KMS-11 (cell line): ENCODE data around the gene TNN.
A peak's percentile ranks its signal among the peaks of the same experiment; 100 is the strongest.

Experiments
- H2AFZ ChIP-seq: fragments of 200-600 bp; sonication (generic); 2 replicates; pipeline ENCODE4 v1.6.1; 2016; ENCODE audit warnings: antibody characterized with exemption, mixed run types, low read depth
- H3K27ac ChIP-seq: fragments of 200-600 bp; sonication (generic); 2 replicates; pipeline ENCODE4 v1.6.1; 2016; ENCODE audit warnings: mild to moderate bottlenecking, mixed run types
- H3K27me3 ChIP-seq: fragments of 200-600 bp; sonication (generic); 2 replicates; pipeline ENCODE4 v1.6.1; 2017; ENCODE audit warnings: mild to moderate bottlenecking, low read depth, mixed run types, moderate library complexity; ENCODE audit not compliant: insufficient read depth
- H3K36me3 ChIP-seq: fragments of 200-600 bp; sonication (generic); 2 replicates; pipeline ENCODE4 v1.6.1; 2017; ENCODE audit warnings: mild to moderate bottlenecking, mixed run types; ENCODE audit not compliant: insufficient read depth
- H3K4me1 ChIP-seq: fragments of 200-600 bp; sonication (generic); 2 replicates; pipeline ENCODE4 v1.6.1; 2016; ENCODE audit warnings: mild to moderate bottlenecking, low read depth, mixed run types; ENCODE audit not compliant: poor library complexity, severe bottlenecking
- H3K4me2 ChIP-seq: fragments of 200-600 bp; sonication (generic); 2 replicates; pipeline ENCODE4 v1.7.0; 2016; ENCODE audit warnings: mild to moderate bottlenecking, mixed run types
- H3K4me3 ChIP-seq: fragments of 200-600 bp; sonication (generic); IDR thresholded peaks from 2 replicates; pipeline ENCODE4 v1.6.1; 2017; ENCODE audit warnings: low read depth, low read length, mixed read lengths; ENCODE audit not compliant: insufficient read depth
- H3K79me2 ChIP-seq: fragments of 200-600 bp; sonication (generic); 2 replicates; pipeline ENCODE4 v1.6.1; 2016; ENCODE audit warnings: low read depth, mixed run types; ENCODE audit not compliant: insufficient read depth
- H3K9ac ChIP-seq: fragments of 200-600 bp; sonication (generic); 2 replicates; pipeline ENCODE4 v1.6.1; 2016; ENCODE audit warnings: mild to moderate bottlenecking, mixed run types
- H4K20me1 ChIP-seq: fragments of 200-600 bp; sonication (generic); 2 replicates; pipeline ENCODE4 v1.6.1; 2016; ENCODE audit warnings: mild to moderate bottlenecking, mixed run types; ENCODE audit not compliant: insufficient read depth
- CTCF ChIP-seq: fragments of 200-600 bp; sonication (generic); conservative IDR thresholded peaks from 2 replicates; pipeline ENCODE4 v1.6.1; 2017; ENCODE audit warnings: low read depth, mild to moderate bottlenecking, antibody characterized with exemption, low read length, moderate library complexity, mixed read lengths

Gene TNN

GRCh38 chr1:175186433-175187160, 119.0 kb downstream of the TNN start:
- Histone ChIP-seq H3K4me3 (no peak overlapping the region), H3K36me3 (no peaks in the 10 kb centered on the region), H3K4me1 (peaks cover 25% of the 10 kb centered on the region), H2AFZ (no peak overlapping the region), H3K4me2 (no peak overlapping the region; the same call in 1 of the 2 replicates), H3K27me3 (no peaks in the 10 kb centered on the region), H3K79me2 (peaks cover 26% of the 10 kb centered on the region; the same call in 1 of the 2 replicates), H3K27ac (no peak overlapping the region), H3K9ac (no peak overlapping the region), H4K20me1 (no peaks in the 10 kb centered on the region)
- TF ChIP-seq CTCF, result no peak

GRCh38 chr1:175188936-175189335, 121.3 kb downstream of the TNN start:
- Histone ChIP-seq H3K4me2 (no peak overlapping the region), H3K79me2 (peaks cover 20% of the 10 kb centered on the region; the same call in 1 of the 2 replicates), H3K4me1 (peaks cover 30% of the 10 kb centered on the region), H4K20me1 (no peaks in the 10 kb centered on the region), H3K9ac (no peak overlapping the region), H3K27me3 (no peaks in the 10 kb centered on the region), H3K4me3 (no peak overlapping the region), H3K27ac (no peak overlapping the region), H3K36me3 (no peaks in the 10 kb centered on the region), H2AFZ (no peak overlapping the region)
- TF ChIP-seq CTCF, result no peak

GRCh38 chr1:175191659-175192058, 124.0 kb downstream of the TNN start:
- peak overlapping the region; percentile 93 for H2AFZ ChIP-seq
- peak overlapping the region; percentile 52 for H3K27ac ChIP-seq

GRCh38 chr1:175192111-175192629, 124.5 kb downstream of the TNN start:
- Histone ChIP-seq H3K27me3 (no peaks in the 10 kb centered on the region), H3K36me3 (no peaks in the 10 kb centered on the region), H3K4me1 (peaks cover 21% of the 10 kb centered on the region), H3K4me2 (peak overlapping the region; percentile 96), H3K79me2 (peaks cover 20% of the 10 kb centered on the region; the same call in 1 of the 2 replicates), H3K27ac (peak overlapping the region; percentile 52), H3K9ac (peak overlapping the region; percentile 65), H2AFZ (peak overlapping the region; percentile 93), H3K4me3 (peak overlapping the region; percentile 95), H4K20me1 (no peaks in the 10 kb centered on the region)
- 0 out of 2 replicates have a peak, but pooled peaks have one; percentile 15 for TF ChIP-seq CTCF

More at GRCh38 chr1:175191659-175192058, 124.0 kb downstream of the TNN start:
- Histone ChIP-seq H3K27me3 (no peaks in the 10 kb centered on the region), H3K9ac (peak overlapping the region; percentile 65; the same call in 1 of the 2 replicates), H3K36me3 (no peaks in the 10 kb centered on the region), H4K20me1 (no peaks in the 10 kb centered on the region), H3K4me2 (peak overlapping the region; percentile 96), H3K4me1 (peaks cover 26% of the 10 kb centered on the region), H3K4me3 (peak overlapping the region; percentile 95), H3K79me2 (peaks cover 20% of the 10 kb centered on the region; the same call in 1 of the 2 replicates)
- no peak for TF ChIP-seq CTCF
